HepG2 (cell line): ENCODE results near the gene RUBCNL. TPM values are rescaled to one million over a fixed set of nuclear protein-coding genes. Genes with fewer than 3 reads are reported as not detected.

Experiments
- ATAC-seq: fragments of 200-7000 bp; cut with Tn5 transposase; 3 replicates; pipeline ENCODE4 v1.9.1; 2020; ENCODE audit warnings: mild to moderate bottlenecking, moderate library complexity
- BruUV-seq: library from RNA; stranded (reverse); fragments of 400-500 nt; replicated peaks from 2 replicates; lab custom pipeline; 2021; lab: Mats Ljungman, UMichigan
- CTCF ChIA-PET: fragments of 300-600 bp; formaldehyde crosslinking; extraction: SDS; loops from one replicate; lab custom pipeline; 2021; ENCODE audit warnings: low total read pairs, inconsistent platforms, low intra/inter-chr PET ratio; lab: Yijun Ruan, JAX
- POLR2A ChIA-PET: fragments of 350-600 bp; sonication (Branson Sonifier 250); formaldehyde crosslinking; loops from one replicate; lab custom pipeline; 2020; ENCODE audit warnings: antibody characterized with exemption, inconsistent platforms; lab: Yijun Ruan, JAX
- DNase-seq: peaks from one replicate; pipeline ENCODE4 v3.0.0-alpha.2; 2015; ENCODE audit warnings: low spot score
- FAIRE-seq: peaks from 3 replicates; lab custom pipeline; 2011; peaks lifted over from hg19 to GRCh38; lab: Jason Lieb, UNC
- H2AFZ ChIP-seq: one replicate; pipeline ENCODE4 v1.6.1; 2011; ENCODE audit warnings: low read length, inconsistent platforms
- H3K27ac ChIP-seq: fragments of 300-600 bp; 3 replicates; pipeline ENCODE4 v1.8.0; 2011; ENCODE audit warnings: mixed run types, mild to moderate bottlenecking, mixed read lengths, low read length, inconsistent platforms; ENCODE audit not compliant: insufficient read depth; ENCODE audit errors: extremely low read length
- H3K27me3 ChIP-seq, 2 experiments: fragments of 200-600 bp in 1 of 2; 2 replicates in 1 of 2; 3 replicates in 1 of 2; pipeline versions ENCODE4 v1.6.0 to v1.8.0; 2011; ENCODE audit warnings: low read length in 2 of 2, mild to moderate bottlenecking in 2 of 2, moderate library complexity in 2 of 2, inconsistent platforms in 1 of 2; ENCODE audit not compliant: insufficient read depth in 2 of 2, control insufficient read depth in 1 of 2
- H3K36me3 ChIP-seq, 2 experiments: fragments of 200-600 bp in 1 of 2; replicated peaks in 1 of 2; 2 replicates in 1 of 2; 3 replicates in 1 of 2; pipeline versions ENCODE4 v1.5.1 to v1.8.0; 2011; ENCODE audit warnings: low read length in 2 of 2, inconsistent platforms in 1 of 2; ENCODE audit not compliant: insufficient read depth in 2 of 2, control insufficient read depth in 1 of 2
- H3K4me1 ChIP-seq: 2 replicates; pipeline ENCODE4 v1.5.1; 2012; ENCODE audit warnings: low read length, inconsistent platforms; ENCODE audit not compliant: insufficient read depth
- H3K4me2 ChIP-seq: 2 replicates; pipeline ENCODE4 v1.6.0; 2011; ENCODE audit warnings: low read depth, low read length, inconsistent platforms
- H3K4me3 ChIP-seq, 3 experiments: fragments of 200-600 bp in 1 of 3; sonication (generic), shearing (Covaris generic) in 1 of 3; replicated peaks in 1 of 3; 2 replicates each; pipeline ENCODE4 v1.5.1; 2011 to 2016; ENCODE audit warnings: low read length in 3 of 3, inconsistent platforms in 2 of 3, low read depth in 2 of 3, mild to moderate bottlenecking in 2 of 3, control low read depth in 1 of 3, mixed read lengths in 1 of 3; ENCODE audit not compliant: insufficient read depth in 1 of 3
- H3K79me2 ChIP-seq: one replicate; pipeline ENCODE4 v1.6.1; 2011; ENCODE audit warnings: low read length, inconsistent platforms; ENCODE audit not compliant: insufficient read depth
- H3K9ac ChIP-seq: 2 replicates; pipeline ENCODE4 v1.6.0; 2011; ENCODE audit warnings: mild to moderate bottlenecking, low read depth, low read length, inconsistent platforms; ENCODE audit not compliant: insufficient read depth
- H3K9me3 ChIP-seq: 2 replicates; pipeline ENCODE4 v1.5.1; 2012; ENCODE audit warnings: mild to moderate bottlenecking, low read length
- H4K20me1 ChIP-seq: 2 replicates; pipeline ENCODE4 v1.6.0; 2011; ENCODE audit warnings: inconsistent platforms, mild to moderate bottlenecking, low read length, moderate library complexity; ENCODE audit not compliant: insufficient read depth
- HOXA9 ChIP-seq: sonication (generic); formaldehyde crosslinking; IDR thresholded peaks from 2 replicates; pipeline ENCODE4 v1.8.1; 2022; ENCODE audit warnings: missing genetic modification reagents, mild to moderate bottlenecking, moderate library complexity, borderline replicate concordance
- NR2C2 ChIP-seq: sonication (generic); formaldehyde crosslinking; IDR thresholded peaks from 2 replicates; pipeline ENCODE4 v1.4.0; 2020; ENCODE audit warnings: missing genetic modification reagents, mild to moderate bottlenecking, moderate library complexity, borderline replicate concordance
- RAD21 ChIP-seq: fragments of 450-650 bp; formaldehyde crosslinking; IDR thresholded peaks from 2 replicates; pipeline ENCODE4 v1.5.0; 2020; ENCODE audit warnings: mild to moderate bottlenecking
- SMC3 ChIP-seq: IDR thresholded peaks from 2 replicates; pipeline ENCODE4 v1.6.1; 2011; ENCODE audit warnings: low read length, improper control_type of control experiment
- SP1 ChIP-seq, 2 experiments: fragments of 450-650 bp in 1 of 2; sonication (generic) in 1 of 2; formaldehyde crosslinking in 1 of 2; IDR thresholded peaks; 2 replicates each; pipeline versions ENCODE4 v1.4.0 to v1.6.1; 2016 to 2020; ENCODE audit warnings: missing genetic modification reagents in 1 of 2
- STAG1 ChIP-seq: sonication (generic); formaldehyde crosslinking; IDR thresholded peaks from 2 replicates; pipeline ENCODE4 v1.4.0; 2020; ENCODE audit warnings: missing genetic modification reagents
- ZBTB42 ChIP-seq: sonication (generic); formaldehyde crosslinking; IDR thresholded peaks from 2 replicates; pipeline ENCODE4 v1.5.0; 2020; ENCODE audit warnings: mild to moderate bottlenecking, missing genetic modification reagents
- WGBS: methylation state at CpG from one replicate; pipeline ENCODE4 v1.1.6; 2017; ENCODE audit warnings: low lambda C conversion rate; 5-methylcytosine and 5-hydroxymethylcytosine counted together
- in situ Hi-C: cut with HindIII; loops from 2 replicates; pipeline ENCODE4 v1.10.0; 2017; ENCODE audit warnings: low pct_unique_long_range_greater_than_20kb; ENCODE audit not compliant: extremely low pct_ligation_motif_present
- intact Hi-C: fragments of 100-400 bp; cut with micrococcal nuclease; formaldehyde crosslinking; loops from one replicate; pipeline ENCODE4 v1.10.0; 2022; ENCODE audit not compliant: unreplicated experiment
- polyA plus RNA-seq, 8 experiments: library from polyadenylated mRNA; depleted of rRNA in 3 of 8; stranded (reverse) in 7 of 8; unstranded in 1 of 8; fragments of >200 nt; fragmentation: Illumina TruSeq in 4 of 8; extraction: Trizol in 4 of 8; gene quantifications; 2 replicates each; pipeline versions ENCODE4 v1.2.1 to v1.2.3, GENCODE V29; 2011 to 2016; ENCODE audit warnings: low read depth in 4 of 8, missing spikeins in 1 of 8, mixed read lengths in 1 of 8; ENCODE audit not compliant: insufficient read depth in 1 of 8
- total RNA-seq, 5 experiments: library from RNA; depleted of rRNA; stranded (reverse); fragments of >200 nt; fragmentation: Illumina TruSeq; extraction: Trizol; gene quantifications; 2 replicates each; pipeline ENCODE4 v1.2.3, GENCODE V29; 2016; ENCODE audit warnings: low read depth in 1 of 5
- TF ChIP-seq, protein P1 (sequence below): sonication (generic); formaldehyde crosslinking; IDR thresholded peaks from 2 replicates; pipeline ENCODE4 v1.5.0; 2020; ENCODE audit warnings: mild to moderate bottlenecking, missing genetic modification reagents, moderate library complexity
- TF ChIP-seq, protein P2 (sequence below): IDR thresholded peaks from 2 replicates; pipeline ENCODE4 v1.6.1; 2012; ENCODE audit warnings: low read depth, low read length, improper control_type of control experiment

The RUBCNL gene
- total and polyA plus RNA-seq, 2 of the 13 experiments (the other 11 are each of a cell fraction or from before 2014, with no cell fraction given) = not detected

DNA sequence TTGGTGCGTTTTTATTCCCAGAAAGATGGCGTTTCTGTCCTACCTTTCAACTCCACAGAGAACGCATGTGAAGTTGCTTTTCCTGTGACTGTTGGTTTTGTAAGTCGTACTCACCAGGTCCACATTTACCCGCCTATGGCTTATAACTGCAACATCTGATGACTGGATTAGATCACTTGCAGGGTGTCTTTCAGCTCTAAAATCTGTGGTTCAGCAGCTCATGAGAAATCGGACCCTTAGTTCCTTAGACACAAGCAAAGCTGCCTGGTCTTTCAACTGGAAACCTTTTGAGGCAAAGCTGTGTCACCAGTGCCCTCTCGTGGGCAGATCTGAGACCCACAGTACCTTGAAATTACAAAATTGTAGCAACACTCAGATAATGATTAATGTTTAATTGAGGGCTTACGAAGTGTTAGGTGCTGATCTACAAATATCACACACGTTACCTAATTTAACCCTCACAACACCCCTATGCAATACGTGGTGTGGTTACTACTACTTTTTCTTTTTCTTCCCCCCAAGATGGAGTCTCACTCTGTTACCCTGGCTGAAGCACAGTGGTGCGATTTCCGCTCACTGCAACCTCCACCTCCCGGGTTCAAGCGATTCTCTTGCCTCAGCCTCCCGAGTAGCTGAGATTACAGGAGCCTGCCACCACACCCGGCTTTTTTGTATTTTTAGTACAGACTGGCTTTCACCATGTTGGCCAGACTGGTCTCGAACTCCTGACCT, 65.4 kb downstream of the RUBCNL start:
- H2AFZ ChIP-seq = peak overlapping the region; percentile 20
- WGBS = 34% methylated on average over 16 of the region's 17 CpGs
- H3K9ac ChIP-seq = no peak overlapping the region
- no peaks in the 10 kb centered on the region for H3K79me2 ChIP-seq
- no peaks in the 10 kb centered on the region for H4K20me1 ChIP-seq
- H3K4me2 ChIP-seq = no peak overlapping the region
- H3K27ac ChIP-seq = no peak overlapping the region
- TF ChIP-seq SP1 (IDR thresholded peaks at IDR 0.05) = no peak
- TF ChIP-seq SP1 (CRISPR knock-in tag; IDR thresholded peaks at IDR 0.05) = no peak
- no peak for TF ChIP-seq NR2C2 (CRISPR knock-in tag)
- peak; percentile 77 for TF ChIP-seq STAG1 (CRISPR knock-in tag)
- TF ChIP-seq, protein P1, sequence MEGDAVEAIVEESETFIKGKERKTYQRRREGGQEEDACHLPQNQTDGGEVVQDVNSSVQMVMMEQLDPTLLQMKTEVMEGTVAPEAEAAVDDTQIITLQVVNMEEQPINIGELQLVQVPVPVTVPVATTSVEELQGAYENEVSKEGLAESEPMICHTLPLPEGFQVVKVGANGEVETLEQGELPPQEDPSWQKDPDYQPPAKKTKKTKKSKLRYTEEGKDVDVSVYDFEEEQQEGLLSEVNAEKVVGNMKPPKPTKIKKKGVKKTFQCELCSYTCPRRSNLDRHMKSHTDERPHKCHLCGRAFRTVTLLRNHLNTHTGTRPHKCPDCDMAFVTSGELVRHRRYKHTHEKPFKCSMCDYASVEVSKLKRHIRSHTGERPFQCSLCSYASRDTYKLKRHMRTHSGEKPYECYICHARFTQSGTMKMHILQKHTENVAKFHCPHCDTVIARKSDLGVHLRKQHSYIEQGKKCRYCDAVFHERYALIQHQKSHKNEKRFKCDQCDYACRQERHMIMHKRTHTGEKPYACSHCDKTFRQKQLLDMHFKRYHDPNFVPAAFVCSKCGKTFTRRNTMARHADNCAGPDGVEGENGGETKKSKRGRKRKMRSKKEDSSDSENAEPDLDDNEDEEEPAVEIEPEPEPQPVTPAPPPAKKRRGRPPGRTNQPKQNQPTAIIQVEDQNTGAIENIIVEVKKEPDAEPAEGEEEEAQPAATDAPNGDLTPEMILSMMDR (CRISPR knock-in tag) = peak; percentile 77
- TF ChIP-seq ZBTB42 (CRISPR knock-in tag) = no peak
- TF ChIP-seq HOXA9 = no peak
- TF ChIP-seq, protein P2, sequence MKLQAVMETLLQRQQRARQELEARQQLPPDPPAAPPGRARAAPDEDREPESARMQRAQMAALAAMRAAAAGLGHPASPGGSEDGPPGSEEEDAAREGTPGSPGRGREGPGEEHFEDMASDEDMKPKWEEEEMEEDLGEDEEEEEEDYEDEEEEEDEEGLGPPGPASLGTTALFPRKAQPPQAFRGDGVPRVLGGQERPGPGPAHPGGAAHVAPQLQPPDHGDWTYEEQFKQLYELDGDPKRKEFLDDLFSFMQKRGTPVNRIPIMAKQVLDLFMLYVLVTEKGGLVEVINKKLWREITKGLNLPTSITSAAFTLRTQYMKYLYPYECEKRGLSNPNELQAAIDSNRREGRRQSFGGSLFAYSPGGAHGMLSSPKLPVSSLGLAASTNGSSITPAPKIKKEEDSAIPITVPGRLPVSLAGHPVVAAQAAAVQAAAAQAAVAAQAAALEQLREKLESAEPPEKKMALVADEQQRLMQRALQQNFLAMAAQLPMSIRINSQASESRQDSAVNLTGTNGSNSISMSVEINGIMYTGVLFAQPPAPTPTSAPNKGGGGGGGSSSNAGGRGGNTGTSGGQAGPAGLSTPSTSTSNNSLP = 0 out of 2 replicates have a peak, but pooled peaks have one; percentile 17
- peak; percentile 54 for TF ChIP-seq RAD21 (CRISPR knock-in tag)
- peak; percentile 28; the same call in 1 of the 2 replicates for TF ChIP-seq SMC3
- ChIA-PET POLR2A (no interaction called here), CTCF (no interaction called here)
- BruUV-seq = no TSS peak
- H3K9me3 ChIP-seq = no peaks in the 10 kb centered on the region
- no peaks in the 10 kb centered on the region for H3K4me1 ChIP-seq
- intact Hi-C loops = loop anchor here (2.0 kb wide), 1 partner anchor 515 kb away; no protein-coding TSS in a partner anchor
- no peak overlapping the region for H3K4me3 ChIP-seq
- in situ Hi-C loops = no loop called here
- DNase-seq = peak; percentile 18
- peaks cover 0 to 12% of the 10 kb centered on the region in 2 experiments; a peak in 3 of 5 replicates for H3K27me3 ChIP-seq
- FAIRE-seq = peak; percentile 79
- no peaks in the 10 kb centered on the region for H3K36me3 ChIP-seq
- peak; percentile 92 for ATAC-seq
